HG03139 (cell line): Measurements from ENCODE around the gene PGM3.
"Not testable (repeated sequence)": the region's sequence is repeated elsewhere in the genome, so short reads cannot be mapped to it uniquely, and the experiment has no call there.

Source experiments
- ATAC-seq: cut with Tn5 transposase; IDR thresholded peaks from one replicate; pipeline ENCODE4 v1.9.1; 2021; ENCODE audit not compliant: unreplicated experiment

The PGM3 gene, protein sequence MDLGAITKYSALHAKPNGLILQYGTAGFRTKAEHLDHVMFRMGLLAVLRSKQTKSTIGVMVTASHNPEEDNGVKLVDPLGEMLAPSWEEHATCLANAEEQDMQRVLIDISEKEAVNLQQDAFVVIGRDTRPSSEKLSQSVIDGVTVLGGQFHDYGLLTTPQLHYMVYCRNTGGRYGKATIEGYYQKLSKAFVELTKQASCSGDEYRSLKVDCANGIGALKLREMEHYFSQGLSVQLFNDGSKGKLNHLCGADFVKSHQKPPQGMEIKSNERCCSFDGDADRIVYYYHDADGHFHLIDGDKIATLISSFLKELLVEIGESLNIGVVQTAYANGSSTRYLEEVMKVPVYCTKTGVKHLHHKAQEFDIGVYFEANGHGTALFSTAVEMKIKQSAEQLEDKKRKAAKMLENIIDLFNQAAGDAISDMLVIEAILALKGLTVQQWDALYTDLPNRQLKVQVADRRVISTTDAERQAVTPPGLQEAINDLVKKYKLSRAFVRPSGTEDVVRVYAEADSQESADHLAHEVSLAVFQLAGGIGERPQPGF

DNA sequence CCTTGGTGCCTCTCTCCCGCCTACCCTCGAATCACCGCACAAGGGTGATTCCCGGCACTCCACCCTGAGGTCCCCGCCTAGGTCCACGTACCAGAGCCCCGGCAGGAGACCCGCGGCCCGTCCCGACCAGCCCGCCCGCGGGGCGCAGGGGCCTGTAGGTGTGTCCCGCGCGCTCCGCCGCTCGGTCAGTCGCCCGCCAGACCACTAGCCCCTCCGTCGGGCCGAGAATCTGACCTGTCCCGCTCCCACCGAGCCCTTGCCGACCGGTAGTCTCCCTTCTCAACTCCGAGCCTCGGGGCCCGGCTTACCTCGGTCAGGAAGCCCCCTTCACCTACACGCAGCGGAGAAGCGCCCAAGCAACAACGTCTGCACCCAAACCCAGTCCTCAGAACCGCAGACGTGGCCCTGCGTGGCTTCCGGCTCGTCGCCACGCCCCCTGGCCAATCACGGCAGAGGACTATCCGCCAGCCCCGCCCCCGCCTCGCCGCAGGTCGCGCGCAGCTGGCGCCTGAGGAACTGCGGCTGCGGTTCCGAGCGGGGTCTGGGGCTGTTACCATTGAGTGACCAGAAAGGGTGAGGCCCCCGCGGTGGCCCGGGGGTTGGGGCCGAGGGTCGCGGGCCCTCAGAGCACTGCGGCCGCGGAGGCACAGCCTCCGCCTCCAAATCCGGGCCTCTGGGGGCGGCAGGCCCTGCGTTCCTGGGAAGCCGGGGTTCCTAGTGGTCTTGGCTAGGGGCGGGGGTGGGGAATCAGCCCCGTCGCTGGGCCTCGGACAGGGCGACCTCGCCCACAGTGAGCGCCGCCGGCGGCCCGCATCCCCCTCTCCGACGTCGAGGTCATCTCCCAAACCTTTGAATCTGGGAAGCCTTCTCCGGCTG is at the start of gene PGM3, which contains the start of gene RWDD2A:
Gene PGM3 (minus strand): TSS at position 395 of the 876 bp plus-strand sequence. CDS start 2,253 bp downstream, outside the sequence.
Gene RWDD2A (plus strand): TSS at position 487 of the 876 bp plus-strand sequence. CDS start 1,095 bp downstream, outside the sequence.
- ATAC-seq = peak; percentile 97

DNA sequence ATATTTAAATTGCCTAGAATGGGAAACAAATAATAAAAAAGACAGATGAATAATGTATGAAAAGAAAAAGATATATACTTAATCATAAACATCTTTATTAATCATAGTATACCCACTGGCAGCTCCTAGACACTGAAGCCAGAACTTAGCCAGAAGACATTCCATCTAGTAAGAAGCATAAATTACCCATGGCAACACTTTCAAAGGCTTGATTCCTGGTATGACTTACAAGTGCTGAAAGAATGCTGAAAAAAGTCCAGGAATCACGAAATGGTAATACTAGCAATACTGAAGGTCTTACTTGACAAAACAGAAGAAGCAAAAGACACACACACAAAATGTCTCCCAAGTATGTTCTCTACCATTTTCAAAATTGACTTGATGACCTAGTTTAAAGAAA is 38.1 kb upstream of the PGM3 start:
- no peak for ATAC-seq

DNA sequence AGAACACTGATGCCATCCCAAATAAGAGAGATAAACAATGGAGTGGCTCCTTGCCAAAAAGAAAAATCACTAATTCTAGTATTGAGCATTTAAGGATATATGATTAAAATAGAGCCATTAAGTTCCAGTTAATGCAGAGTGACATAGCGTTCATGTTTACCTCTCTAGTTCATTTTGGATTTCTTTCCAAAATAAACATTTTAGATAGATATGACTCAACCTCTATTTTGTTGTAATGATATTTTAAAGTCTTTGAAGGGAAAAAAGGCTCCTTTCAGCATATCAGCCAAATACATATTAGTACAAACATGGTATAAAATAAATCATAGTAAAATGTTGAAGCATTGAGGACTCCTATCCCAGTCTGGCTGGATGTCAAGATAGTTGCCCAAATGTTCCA is 33.5 kb upstream of the PGM3 start:
- ATAC-seq = no peak

DNA sequence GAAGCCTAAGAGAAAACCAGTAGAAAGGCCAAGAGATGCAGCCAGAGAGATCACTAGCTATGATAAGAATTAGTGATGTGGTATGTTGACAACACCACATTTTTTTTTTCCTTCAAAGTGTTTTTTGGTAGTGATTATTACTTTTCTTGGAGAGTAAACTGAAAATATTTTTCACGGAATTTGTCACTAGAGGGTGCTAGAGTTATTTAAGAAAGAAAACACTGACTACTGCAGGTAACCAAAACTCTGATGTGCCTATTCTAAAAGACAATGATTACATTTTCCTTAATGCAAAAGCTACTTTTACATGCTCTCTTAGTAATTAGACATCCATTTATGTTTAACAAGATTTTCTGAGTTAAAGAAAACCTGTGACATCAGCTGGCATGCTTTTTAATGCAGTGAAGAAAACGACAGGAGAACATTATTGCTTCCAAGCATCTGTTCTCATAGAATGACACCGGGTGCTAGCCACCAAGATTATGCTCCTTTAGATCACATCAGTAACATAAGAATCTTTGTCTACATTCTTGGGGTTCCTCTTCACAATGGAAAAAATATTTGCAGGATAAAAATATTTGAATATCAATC is 28.9 kb upstream of the PGM3 start:
- ATAC-seq = no peak

DNA sequence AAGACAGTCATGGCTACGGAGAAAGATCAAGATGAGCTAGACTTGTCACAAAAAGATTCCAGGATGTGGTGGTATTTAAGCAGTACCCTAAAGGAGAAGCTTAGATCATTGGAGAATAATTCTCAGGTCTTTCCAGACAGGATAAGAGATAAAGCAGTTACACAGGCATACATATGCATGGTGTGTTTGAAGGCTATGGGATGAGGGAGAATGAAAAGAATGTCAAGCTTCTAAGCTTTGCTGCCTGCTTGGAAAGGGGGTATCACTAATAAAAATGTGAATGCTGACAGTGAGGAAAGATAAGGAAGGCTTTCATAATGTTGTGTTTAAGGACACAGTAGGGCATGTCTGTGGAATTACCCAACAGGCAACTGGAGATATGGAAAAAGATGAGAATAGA is 28.2 kb upstream of the PGM3 start:
- no peak for ATAC-seq

DNA sequence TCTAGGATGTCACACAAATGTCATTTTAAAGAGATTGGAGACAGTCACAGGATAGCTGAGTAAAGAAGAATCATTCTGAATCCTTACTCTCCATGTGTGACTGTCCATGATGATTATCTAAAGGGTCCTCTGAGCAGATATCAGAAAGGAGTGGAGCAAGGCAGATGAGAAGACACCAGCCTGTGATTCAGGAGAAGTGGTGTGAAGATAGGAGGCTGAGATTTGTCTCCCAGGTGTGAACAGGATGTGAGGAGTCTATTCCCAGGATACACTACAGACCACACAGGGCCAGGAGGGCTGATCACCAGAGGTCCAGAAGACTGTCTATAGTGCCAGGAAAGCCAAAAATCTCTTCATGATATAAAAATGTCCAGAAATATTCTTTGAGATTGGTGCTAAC is 27.1 kb upstream of the PGM3 start:
- ATAC-seq = no peak

DNA sequence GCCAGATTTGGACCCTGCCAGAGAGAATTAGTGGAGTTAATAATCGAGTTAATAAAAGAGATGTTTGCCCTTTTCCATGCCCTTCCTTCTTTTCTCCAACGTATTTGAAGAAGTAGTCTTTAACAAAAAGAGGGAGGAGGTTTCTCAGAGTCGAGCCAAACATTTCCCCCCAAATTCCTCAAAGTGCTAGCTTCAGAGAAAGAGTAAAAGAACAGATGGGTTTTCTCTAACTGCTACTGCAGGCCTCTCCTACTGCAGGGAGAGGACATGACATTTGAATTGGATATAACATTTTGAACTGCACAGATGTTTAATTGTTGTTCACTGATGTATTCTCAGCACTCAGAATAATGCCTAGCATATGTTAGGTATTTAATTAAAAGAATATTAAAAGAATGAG is 25.6 kb upstream of the PGM3 start:
- no peak for ATAC-seq

DNA sequence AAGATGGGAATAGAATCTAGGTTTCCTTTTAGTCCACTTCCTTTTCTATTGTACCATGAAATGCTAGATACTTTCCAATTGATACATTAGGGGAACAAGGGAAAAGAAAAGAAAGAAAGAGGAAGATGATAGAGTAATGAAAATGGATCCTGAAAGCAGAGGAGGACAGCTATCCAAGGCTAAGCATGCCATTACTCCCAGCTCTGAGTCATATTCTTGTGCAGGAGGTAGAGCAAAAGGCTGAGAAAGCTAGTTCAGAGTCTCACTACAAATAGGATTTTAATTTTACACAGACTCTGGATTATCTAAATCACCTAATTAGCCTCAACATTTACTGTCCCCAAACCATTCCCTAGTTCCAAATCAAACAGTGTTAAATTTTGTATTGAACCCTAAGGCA is 23.7 kb upstream of the PGM3 start:
- ATAC-seq = no peak

DNA sequence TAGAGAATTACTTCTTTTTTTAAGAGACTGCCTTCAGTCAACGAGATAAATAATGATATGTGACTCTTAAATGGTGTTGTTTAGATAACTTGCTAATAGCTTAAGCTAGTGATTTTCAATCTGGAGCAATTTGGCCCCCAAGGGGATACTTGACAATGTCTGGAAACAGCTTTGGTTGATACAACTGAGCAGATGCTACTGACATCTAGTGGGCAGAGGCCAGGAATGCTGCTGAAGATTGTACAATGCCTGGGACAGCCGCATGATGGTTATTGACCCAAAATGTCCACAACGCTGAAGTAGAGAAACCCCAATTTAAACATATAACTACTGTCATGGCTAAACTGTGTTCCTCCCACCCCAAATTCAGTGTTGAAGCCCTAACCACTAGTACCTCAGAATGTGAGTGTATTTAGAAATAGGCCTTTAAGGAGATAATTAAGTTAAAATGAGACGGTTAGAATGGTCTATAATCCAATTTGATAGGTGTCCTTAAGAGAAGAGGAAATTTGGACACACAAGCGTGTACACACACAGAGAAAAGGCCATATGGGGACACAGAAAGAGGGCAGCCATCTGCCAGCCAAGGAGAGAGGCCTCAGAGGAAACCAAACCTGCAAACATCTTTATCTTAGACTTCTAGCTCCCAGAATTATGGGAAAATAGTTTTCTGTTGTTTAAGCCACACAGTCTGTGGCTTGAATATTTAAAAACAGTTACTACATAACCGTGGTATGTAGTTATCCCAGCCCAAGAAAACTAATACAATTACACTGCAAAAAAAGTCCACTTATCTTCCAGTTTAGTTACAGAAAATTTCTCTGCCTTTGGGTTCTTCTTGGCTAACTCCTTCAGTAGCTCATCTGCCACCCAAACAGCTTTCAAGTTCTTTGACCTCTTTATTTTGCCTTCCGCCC is 22.3 kb upstream of the PGM3 start:
- peak; percentile 98 for ATAC-seq

DNA sequence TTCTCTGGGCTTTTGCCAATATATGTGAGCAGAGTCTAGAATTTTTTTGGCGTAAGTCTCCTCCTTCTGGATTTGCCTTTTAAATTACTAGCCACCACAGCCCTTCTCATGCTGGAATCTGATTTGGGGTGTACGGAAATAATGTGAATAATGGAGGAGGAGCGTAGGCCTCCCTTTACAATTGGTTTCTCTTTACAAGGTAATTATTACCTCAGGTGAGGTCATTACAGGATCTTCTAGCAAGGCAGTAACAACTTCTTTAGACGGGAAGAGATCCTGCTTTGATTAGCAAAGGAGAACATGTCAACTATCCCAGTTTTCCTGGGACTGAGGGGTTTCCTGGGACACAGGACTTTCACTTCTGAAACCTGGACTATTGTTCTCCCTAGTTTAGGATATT is 9.0 kb upstream of the PGM3 start:
- ATAC-seq = no peak

DNA sequence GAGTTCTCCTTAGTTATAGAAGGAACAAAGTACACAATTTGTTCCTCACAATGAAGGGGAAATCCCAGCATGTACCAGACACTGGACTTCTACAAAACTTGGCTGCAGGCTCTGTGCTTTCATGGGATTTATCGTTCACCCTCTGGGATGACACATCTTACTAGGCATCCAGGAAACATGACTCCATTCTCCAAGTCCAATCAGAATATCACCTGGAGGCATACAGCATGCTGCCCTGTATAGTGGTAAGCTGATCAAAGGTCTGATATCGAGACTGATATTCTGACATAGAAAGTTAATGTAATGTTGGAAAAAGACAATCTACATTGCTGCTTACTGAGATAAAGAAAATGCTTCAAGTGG is 6.8 kb upstream of the PGM3 start:
- ATAC-seq = no peak

DNA sequence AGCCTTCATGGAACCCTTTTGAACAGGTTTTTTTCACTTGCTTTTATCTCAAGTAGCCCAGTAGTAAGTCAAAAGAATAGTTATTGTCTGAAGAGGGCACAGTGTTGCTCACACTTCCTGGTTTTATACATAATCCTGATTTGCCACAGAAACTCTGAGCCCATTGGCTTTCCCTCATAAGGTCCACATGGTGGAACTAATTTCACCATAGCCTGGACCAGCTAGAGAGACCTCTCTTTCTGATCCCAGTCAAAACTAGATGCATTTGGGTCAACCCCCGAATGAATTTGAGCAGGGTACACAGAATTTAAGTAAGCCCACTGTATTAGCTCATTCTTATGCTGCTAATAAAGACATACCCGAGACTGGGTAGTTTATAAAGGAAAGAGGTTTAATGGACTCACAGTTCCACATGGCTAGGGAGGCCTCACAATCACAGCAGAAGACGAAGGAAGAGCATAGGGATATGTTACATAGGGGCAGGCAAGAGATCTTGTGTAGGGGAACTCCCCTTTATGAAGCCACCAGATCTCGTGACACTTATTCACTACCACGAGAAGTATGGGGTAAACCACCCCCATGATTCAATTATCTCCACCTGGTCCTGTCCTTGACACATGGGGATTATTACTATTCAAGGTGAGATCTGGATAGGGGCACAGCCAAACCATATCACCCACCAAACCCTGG is 6.3 kb upstream of the PGM3 start:
- ATAC-seq = no peak

DNA sequence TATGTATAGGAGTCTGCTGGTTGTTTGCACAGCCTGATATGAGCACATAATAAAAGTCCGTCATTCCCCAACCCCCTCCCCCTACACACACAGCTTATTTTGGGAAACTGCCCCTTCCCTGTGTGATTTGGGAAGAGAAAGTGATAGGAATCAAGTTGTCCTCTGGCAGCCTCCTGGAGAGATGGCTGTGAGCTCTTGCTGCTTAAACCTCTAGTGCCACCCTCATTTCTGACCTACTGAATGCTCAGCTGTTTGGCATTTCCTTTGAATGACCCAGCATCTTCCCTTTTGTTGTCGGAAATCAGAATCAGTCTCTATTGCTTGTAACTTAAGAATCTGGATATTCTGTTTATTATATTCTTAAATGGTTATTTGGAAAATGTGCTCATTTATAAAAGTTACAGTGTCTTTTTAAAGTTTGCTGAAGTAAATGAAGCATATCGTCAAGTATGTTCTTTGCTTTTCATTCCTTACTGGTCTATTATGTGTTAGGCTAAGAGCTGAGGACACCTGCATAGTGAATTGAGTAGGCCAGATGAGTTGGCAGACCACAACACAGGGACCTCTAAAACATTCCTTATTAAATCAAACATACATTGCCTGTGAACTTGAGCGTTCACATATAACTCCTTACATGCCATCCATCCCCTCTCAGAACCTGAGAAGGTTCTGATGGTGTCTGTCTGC is 5.6 kb upstream of the PGM3 start:
- ATAC-seq = no peak

DNA sequence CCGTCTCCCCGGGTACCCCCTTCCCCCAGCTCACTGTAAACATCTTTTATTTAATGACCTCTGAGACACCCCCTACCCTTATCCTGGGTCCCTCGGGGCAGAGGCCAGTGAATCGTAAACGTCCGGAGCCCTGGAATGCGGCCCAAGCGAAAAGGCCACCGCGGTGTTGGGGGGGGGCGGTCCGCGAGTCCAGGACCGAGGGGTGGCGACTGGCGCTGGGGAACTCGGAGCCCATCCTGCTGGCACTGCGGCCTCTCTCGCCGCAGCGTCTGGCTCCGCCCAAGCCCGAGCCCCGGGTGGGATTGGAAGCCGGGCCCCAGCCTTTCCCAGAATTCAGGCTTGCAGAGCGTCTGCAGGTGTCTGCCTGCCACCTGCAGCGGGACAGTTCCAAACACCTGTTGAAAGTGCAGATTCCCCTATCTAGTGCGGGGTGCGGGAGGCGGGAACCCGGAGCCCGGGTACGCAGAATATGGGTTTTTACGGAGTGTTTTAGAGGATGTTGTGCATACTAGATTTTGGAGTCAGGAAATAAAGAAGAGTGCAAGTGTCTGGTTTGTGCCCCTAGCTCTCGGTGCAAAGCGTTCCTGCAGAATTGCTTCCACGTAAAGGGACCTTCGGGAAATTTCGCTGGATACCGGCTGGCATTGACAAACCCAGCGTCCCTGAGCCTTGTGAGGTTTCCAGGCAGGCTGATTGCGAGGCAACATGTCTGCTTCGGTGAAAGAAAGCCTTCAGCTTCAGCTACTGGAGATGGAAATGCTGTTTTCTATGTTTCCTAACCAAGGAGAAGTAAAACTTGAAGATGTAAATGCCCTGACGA is 892 bp upstream of the PGM3 start:
- peak; percentile 25 for ATAC-seq

DNA sequence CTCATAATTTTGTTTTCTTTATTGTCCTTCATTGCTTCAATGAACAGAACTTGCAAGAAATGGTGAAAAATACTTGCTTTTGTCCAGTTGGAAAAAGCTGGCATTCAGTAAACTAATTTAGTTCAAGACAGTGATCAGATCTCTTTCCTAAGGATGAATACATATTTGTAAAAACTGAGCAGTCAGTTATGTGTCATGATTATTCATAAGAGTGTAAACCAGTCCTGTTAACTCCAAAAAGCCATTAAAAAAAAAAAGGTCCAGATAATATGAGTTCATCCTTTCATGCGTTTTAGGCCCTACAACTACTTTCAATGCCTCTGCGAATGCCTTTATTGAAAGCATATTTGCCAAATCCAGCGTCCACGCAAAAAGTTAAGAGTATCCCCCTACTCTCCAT is 609 bp downstream of the PGM3 start:
- no peak for ATAC-seq

DNA sequence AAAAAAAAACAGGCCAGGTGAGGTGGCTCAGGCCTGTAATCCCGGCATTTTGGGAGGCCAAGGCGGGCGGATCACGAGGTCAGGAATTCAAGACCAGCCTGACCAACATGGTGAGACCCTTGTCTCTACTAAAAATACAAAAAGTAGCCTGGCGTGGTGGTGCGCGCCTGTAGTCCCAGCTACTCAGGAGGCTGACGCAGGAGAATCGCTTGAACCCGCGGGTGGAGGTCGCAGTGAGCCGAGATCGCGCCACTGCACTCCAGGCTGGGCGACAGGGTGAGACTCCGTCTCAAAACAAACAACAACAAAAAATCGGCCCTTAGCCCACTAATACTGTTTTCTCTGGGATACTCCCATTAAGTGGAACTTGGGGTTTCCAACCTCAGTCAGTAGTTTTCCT is 1.1 kb downstream of the PGM3 start:
- ATAC-seq = not testable (repeated sequence)

DNA sequence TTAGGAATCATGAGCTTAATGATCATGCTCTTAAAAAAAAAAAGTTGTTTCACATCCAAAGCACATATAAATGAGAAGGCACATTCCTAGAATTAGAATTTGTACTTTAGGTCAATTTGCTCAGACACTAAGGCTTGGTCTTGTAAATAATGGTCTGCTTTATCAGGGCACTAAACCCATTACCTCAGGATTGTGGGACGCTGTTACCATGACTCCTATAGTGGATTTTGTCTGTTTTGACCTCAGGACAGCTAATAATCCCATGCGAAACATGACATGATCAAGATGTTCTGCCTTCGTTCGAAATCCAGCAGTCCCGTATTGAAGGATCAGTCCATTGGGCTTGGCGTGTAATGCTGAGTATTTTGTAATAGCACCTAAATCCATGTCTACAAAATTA is 2.4 kb downstream of the PGM3 start:
- ATAC-seq = no peak

DNA sequence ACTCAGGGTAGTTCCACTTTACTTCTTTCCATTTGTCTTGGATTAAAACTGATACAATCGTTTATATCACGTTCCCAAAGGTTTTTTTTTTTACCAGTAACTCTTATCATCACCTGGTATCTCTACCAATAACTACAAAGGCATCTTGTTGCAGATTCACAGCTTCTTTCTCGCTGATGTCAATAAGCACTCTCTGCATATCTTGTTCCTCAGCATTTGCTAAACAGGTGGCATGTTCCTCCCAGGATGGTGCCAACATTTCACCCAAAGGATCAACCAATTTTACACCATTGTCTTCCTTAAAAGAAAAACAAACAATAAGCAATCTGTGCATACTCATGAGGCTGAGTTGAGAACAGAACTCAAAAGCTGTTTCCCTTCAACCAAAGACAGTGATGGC is 4.6 kb downstream of the PGM3 start:
- no peak for ATAC-seq
